Measurements from ENCODE around the gene UBE2Q2. TPM values are rescaled to one million over a fixed set of nuclear protein-coding genes. Genes with fewer than 3 reads are reported as not detected.

The UBE2Q2 gene
- total and polyA plus RNA-seq, 9 of the 15 experiments (the other 6 are each of a cell fraction or from before 2014, with no cell fraction given): 6.2 to 24.0 (median 16.2) TPM

- TF ChIP-seq AFF1 (IDR thresholded peaks at IDR 0.05; ENCODE audit: low read depth in 1 of 2, partially characterized antibody in 2 of 2) (no peak), SREBF1 (IDR thresholded peaks at IDR 0.05; ENCODE audit: borderline replicate concordance, low read depth, low read length) (no peak), BRD4 (IDR thresholded peaks at IDR 0.05) (no peak), FOXP4 (CRISPR knock-in tag; IDR thresholded peaks at IDR 0.05; ENCODE audit: borderline replicate concordance) (no peak)
Measured at GRCh38 chr15:75916978-75917377, 73.7 kb downstream of the UBE2Q2 start (continued).

Data from K562 (cell line).